DND-41 (cell line): ENCODE results near the gene LCNL1.

Source experiments
- ATAC-seq: fragments of 200-7000 bp; cut with Tn5 transposase; 3 replicates; pipeline ENCODE4 v1.9.1; 2021; ENCODE audit warnings: low read depth; ENCODE audit not compliant: insufficient read depth
- DNase-seq: peaks from one replicate; pipeline ENCODE4 v3.0.0-alpha.2; 2020
- H2AFZ ChIP-seq: 2 replicates; pipeline ENCODE4 v1.6.0; 2012; ENCODE audit warnings: low read depth, low read length
- H3K27ac ChIP-seq: 2 replicates; pipeline ENCODE4 v1.5.1; 2012; ENCODE audit warnings: low read length, inconsistent platforms
- H3K27me3 ChIP-seq: fragments of 200-600 bp; sonication (generic); 2 replicates; pipeline ENCODE4 v1.6.0; 2012; ENCODE audit warnings: low read length, mild to moderate bottlenecking, inconsistent platforms; ENCODE audit not compliant: insufficient read depth, poor library complexity
- H3K36me3 ChIP-seq: 2 replicates; pipeline ENCODE4 v1.5.1; 2012; ENCODE audit warnings: low read length, inconsistent platforms; ENCODE audit not compliant: insufficient read depth
- H3K4me1 ChIP-seq: 2 replicates; pipeline ENCODE4 v1.5.1; 2012; ENCODE audit warnings: mild to moderate bottlenecking, low read length; ENCODE audit not compliant: insufficient read depth
- H3K4me2 ChIP-seq: 2 replicates; pipeline ENCODE4 v1.6.0; 2012; ENCODE audit warnings: mild to moderate bottlenecking, moderate library complexity, low read length, inconsistent platforms; ENCODE audit not compliant: insufficient read depth
- H3K4me3 ChIP-seq, 2 experiments: fragments of 200-600 bp in 1 of 2; shearing (Covaris generic) in 1 of 2; 2 replicates each; pipeline ENCODE4 v1.5.1; 2012 to 2016; ENCODE audit warnings: inconsistent platforms in 2 of 2, low read length in 2 of 2, mild to moderate bottlenecking in 2 of 2, low read depth in 1 of 2, moderate library complexity in 1 of 2
- H3K79me2 ChIP-seq: 2 replicates; pipeline ENCODE4 v1.6.0; 2012; ENCODE audit warnings: low read length, inconsistent platforms; ENCODE audit not compliant: insufficient read depth
- H3K9ac ChIP-seq: 2 replicates; pipeline ENCODE4 v1.6.0; 2012; ENCODE audit warnings: low read depth, mild to moderate bottlenecking, inconsistent platforms, low read length, moderate library complexity
- H3K9me3 ChIP-seq: 2 replicates; pipeline ENCODE4 v1.5.1; 2012; ENCODE audit warnings: low read length, moderate library complexity, mild to moderate bottlenecking, inconsistent platforms; ENCODE audit not compliant: insufficient read depth, severe bottlenecking
- H4K20me1 ChIP-seq: 2 replicates; pipeline ENCODE4 v1.6.0; 2012; ENCODE audit warnings: low read length; ENCODE audit not compliant: insufficient read depth
- EZH2 ChIP-seq: IDR thresholded peaks from 3 replicates; pipeline ENCODE4 v1.6.1; 2012; ENCODE audit warnings: borderline replicate concordance, low read depth, mild to moderate bottlenecking, moderate library complexity, low read length, inconsistent platforms; ENCODE audit not compliant: severe bottlenecking
- TF ChIP-seq, protein P1 (sequence below): IDR thresholded peaks from 2 replicates; pipeline ENCODE4 v1.5.1; 2012; ENCODE audit warnings: borderline replicate concordance, low read length, moderate library complexity, mild to moderate bottlenecking; ENCODE audit not compliant: poor library complexity, severe bottlenecking; ENCODE audit errors: extremely low read depth

LCNL1 gene

DNA sequence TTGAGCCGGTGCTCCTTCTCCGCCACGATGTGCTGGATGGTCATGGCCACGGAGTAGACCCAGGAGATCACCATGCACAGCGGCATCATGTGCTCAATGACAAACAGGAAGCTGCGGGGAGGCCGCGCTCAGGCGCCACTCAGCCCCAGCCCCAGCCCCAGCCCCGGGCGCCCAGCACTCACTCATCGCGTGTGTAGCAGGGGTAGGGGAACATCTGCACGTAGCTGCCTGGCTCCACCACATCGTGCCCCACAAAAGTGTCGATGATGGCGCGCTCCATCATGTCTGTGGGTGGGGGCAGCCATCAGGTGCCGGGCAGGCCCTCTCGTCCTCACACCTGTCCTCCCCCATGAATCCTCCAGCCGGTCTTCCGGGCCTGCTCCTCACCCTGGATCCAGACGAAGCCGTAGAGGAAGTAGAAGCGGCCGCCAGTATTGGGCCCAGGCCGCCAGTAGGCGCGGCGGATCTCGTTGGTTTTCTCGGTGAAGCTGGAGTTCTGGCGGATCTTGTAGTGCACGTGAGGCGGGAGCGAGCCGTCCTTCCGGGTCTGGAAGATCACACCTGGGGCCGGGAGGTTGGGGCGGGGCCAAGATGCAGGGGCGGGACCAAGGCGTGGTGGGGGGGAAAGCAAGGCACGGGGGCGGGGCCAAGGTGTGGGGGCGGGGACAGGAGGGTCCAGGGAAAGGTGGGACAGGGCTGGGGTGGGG lies 35.2 kb downstream of the LCNL1 start:
- no peaks in the 10 kb centered on the region for H4K20me1 ChIP-seq
- DNase-seq = no peak
- H3K4me1 ChIP-seq = no peaks in the 10 kb centered on the region
- H3K9me3 ChIP-seq = no peaks in the 10 kb centered on the region
- peaks cover 3% of the 10 kb centered on the region for H3K36me3 ChIP-seq
- no peak overlapping the region for H3K27ac ChIP-seq
- no peak overlapping the region for H3K4me3 ChIP-seq
- H3K9ac ChIP-seq = no peak overlapping the region
- H2AFZ ChIP-seq = no peak overlapping the region
- no peak overlapping the region for H3K4me2 ChIP-seq
- no peaks in the 10 kb centered on the region for H3K27me3 ChIP-seq
- ATAC-seq = no peak
- no peak for TF ChIP-seq EZH2
- TF ChIP-seq, protein P1, sequence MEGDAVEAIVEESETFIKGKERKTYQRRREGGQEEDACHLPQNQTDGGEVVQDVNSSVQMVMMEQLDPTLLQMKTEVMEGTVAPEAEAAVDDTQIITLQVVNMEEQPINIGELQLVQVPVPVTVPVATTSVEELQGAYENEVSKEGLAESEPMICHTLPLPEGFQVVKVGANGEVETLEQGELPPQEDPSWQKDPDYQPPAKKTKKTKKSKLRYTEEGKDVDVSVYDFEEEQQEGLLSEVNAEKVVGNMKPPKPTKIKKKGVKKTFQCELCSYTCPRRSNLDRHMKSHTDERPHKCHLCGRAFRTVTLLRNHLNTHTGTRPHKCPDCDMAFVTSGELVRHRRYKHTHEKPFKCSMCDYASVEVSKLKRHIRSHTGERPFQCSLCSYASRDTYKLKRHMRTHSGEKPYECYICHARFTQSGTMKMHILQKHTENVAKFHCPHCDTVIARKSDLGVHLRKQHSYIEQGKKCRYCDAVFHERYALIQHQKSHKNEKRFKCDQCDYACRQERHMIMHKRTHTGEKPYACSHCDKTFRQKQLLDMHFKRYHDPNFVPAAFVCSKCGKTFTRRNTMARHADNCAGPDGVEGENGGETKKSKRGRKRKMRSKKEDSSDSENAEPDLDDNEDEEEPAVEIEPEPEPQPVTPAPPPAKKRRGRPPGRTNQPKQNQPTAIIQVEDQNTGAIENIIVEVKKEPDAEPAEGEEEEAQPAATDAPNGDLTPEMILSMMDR = no peak
- no peaks in the 10 kb centered on the region for H3K79me2 ChIP-seq

DNA sequence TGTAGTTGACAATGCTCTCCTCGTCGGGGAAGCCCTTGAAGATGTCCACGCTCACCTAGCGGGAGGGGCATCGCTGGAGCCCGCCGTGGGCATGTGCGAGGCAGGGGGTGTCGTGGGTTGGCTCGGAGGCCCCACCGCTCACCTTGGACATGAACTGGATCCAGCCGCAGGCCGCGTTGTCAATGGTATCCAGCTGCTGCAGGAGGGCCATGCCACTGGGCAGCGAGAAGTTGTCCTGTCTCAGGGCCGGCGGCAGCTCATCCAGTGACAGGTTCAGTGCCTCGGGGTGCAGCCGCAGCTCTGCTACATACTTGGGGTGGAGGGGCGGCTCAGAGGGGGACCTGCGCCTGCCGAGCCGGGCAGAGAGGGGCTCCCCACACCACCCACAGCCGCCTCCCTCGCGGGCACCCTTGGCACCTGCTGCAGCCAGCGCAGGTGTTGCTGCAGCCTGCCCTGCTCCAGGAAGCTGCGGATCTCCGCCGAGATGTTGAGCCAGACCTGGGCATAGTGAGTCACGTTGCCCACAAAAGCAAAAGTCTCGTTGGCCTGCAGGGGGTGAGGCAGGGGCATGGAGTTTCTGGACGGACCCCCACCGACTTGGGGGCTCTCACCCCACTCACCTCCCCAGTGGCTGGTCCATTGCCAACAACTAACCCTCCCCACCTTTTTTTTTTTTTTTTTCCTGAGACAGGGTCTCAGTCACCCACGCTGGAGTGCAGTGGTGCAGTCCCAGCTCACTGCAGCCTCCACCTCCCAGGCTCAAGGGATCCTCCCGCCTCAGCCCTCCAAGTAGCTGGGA lies 36.2 kb downstream of the LCNL1 start:
- no peak overlapping the region for H3K9ac ChIP-seq
- H3K9me3 ChIP-seq = no peaks in the 10 kb centered on the region
- DNase-seq (no peak), ATAC-seq (no peak)
- no peaks in the 10 kb centered on the region for H3K4me1 ChIP-seq
- no peak overlapping the region for H3K27ac ChIP-seq
- H3K4me2 ChIP-seq = no peak overlapping the region
- no peaks in the 10 kb centered on the region for H4K20me1 ChIP-seq
- H3K36me3 ChIP-seq = peaks cover 3% of the 10 kb centered on the region
- no peak overlapping the region for H2AFZ ChIP-seq
- H3K4me3 ChIP-seq = no peak overlapping the region
- H3K27me3 ChIP-seq = no peaks in the 10 kb centered on the region
- no peak for TF ChIP-seq EZH2
- TF ChIP-seq, protein P1 = no peak
- no peaks in the 10 kb centered on the region for H3K79me2 ChIP-seq

DNA sequence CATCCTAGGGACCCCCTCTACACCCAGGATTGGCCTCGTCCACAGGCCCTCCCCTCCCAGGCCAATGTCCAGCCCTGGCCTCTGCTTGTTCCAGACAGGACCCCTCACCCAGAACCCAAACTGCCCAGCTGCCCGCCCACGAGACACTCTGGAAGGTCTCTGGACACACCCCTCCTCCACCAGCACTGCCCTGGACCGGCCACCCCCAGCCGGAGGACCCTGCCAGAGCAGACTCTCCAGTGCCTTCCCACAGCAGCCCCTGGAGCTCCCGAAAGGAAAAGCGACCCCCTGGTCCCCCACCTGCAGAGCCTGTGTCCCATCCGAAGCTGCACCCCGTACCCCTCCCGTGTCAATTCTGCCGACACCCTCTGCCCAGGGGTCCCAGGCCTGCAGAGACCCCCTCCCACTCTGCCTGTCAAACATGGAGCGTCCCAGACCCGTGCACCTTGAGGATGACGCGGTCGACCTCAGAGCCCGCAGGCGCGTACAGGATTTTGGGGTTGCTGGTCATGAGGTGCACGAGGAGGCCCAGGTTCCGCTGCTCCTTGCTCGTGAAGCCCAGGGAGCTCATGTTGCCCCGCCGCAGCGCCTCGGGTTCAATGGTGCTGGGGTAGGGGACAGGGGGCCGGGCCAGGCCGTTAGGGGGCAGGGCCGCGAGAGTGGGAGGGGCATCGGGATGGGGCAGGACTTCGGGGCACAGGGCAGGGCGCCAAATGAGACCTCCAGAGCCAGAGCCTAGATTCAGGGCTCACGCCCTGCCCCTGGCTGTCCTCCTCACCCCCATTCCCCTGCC lies 37.3 kb downstream of the LCNL1 start:
- Histone ChIP-seq H3K36me3 (peaks cover 3% of the 10 kb centered on the region), H3K4me3 (no peak overlapping the region), H4K20me1 (no peaks in the 10 kb centered on the region), H3K4me2 (no peak overlapping the region), H3K79me2 (no peaks in the 10 kb centered on the region), H3K9ac (no peak overlapping the region), H3K9me3 (no peaks in the 10 kb centered on the region), H3K27me3 (no peaks in the 10 kb centered on the region), H3K27ac (no peak overlapping the region), H2AFZ (no peak overlapping the region), H3K4me1 (no peaks in the 10 kb centered on the region)
- DNase-seq (no peak), ATAC-seq (no peak)
- TF ChIP-seq, protein P1 = no peak
- TF ChIP-seq EZH2 = no peak
